Measurements from ENCODE around the gene TECPR1.

The TECPR1 gene

DNA sequence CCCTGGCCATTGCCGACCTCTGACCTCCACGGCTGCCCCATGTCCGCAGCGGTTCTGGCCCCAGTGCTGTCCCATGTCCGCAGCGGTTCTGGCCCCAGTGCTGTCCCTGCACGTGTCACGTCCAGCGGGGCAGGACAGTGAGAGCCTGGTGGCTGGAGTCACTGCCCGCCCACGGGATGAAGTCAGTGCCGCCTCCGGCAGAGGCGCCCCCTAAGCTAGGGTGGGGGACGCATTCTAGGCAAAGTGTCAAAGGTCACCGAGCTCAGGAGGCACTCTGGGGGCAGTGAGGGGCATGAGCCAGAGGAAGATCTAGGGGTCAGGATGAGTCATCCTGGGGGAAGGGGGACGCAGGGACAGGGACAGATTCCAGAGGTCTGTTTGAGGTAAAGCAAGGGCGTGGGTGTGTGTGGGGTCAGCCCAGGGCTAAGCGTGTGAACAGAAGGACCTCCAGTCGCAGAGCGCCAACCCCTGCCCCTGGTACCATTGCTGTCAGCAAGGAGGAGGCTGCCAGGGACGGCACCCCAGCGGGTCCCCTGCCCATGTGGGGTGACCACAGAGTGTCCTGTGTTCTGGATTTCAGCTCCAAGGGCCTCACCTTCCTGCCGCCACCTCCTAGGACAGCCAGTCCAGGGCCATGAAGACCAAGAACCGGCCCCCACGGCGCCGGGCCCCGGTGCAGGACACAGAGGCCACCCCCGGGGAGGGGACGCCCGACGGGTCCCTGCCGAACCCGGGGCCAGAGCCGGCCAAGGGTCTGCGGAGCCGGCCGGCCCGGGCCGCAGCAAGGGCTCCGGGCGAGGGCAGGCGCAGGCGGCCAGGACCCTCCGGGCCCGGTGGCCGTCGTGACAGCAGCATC lies 40.1 kb downstream of the TECPR1 start:
- DNase-seq (ENCODE audit: low read depth): no peak

DNA sequence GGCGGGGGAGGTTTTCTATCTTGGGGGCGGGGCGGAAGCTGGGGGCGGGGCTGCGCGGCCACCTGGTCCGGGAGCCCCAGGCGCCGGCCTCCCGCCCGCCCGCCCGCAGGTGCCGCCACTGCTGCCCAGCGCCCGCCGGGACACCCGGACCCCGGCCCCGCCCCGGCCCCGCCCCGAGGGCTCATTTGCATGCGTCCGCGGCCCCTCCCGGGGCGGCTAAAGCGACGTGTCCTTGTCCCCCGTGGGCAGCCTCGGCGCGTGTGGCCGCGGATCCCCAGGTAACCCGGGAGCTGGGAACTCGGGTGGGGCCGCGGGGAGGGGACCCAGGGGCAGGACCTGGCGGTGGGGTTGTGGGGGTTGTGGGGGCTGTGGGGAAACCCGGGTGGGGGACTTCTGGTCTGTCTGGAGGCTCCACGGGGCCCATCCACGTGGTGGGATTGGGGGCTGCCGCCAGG lies 40.8 kb downstream of the TECPR1 start, which contains the start of gene BHLHA15:
BHLHA15 (plus strand) TSS at position 219 of the 455 bp plus-strand sequence. CDS start 871 bp downstream, outside the sequence.
- DNase-seq (ENCODE audit: low read depth): peak; percentile 19

DNA sequence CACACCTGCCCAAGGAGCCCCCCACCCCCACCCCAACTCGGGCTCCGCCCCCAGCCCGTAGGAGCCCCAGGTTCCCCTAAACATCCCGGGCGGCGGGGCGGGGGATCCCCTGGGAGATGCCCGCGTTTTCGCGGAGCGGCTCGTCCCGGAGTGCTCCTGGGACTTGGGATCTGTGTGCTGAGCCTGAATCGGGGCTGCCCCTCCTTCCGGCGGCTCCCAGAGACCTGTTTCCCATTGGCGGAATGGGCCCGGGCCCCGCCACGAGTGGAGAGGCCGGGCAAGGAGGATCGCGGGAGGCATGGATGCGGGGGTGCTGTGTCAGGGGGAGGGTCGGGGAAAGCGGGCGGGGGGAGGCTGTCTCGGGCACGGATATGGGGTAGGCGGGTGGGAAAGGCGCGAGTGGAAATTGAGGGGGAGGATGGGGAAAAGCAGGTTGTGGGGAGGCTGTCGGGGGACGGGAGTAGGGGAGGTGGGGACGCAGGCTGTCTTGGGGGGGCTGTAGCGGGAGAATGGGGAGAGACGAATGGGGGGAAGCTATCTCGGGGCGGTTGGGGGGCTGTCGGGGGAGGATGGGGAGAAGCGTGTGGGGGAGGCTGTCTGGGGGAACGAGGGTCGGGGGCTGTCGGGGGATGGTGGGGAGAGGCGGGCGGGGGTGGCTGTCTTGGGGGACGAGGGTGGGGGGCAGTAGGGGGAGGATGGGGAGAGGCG lies 41.4 kb downstream of the TECPR1 start:
- DNase-seq (ENCODE audit: low read depth): no peak

DNA sequence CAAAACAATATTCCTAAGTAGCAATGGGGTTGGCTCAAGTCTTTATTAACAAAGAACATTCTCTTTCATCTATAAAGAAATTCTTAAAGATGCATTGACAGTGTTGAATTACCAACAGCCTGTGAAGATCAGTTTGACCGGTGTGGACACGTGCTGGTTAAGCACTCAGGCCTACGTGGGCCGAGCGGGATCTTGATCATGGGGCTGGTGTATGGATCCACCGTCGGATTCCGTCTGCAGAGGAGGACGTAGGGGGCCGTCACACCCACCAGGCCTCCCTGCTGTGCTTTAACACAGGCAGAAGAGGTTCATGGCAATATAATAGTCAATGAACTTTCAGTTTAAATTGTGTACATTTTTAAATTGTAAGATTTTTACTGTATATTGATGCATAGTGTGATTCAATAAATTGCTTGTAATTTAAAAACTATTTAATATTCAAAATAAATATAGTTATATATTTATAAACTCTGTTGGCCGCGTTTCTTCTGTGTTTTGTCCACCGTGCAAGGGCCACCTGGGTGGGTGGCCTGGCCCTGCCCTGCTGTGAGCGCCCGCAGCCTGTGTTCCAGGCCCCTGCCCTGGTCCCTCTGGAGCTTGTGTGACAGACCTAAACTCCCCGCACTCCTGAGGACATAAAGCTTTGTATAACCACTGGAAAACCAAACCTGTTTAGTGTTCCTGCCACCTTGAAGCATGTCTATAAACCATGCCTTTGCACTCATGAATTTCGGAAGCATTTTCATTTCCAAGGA lies 42.7 kb downstream of the TECPR1 start:
- no peak for DNase-seq (ENCODE audit: low read depth)

DNA sequence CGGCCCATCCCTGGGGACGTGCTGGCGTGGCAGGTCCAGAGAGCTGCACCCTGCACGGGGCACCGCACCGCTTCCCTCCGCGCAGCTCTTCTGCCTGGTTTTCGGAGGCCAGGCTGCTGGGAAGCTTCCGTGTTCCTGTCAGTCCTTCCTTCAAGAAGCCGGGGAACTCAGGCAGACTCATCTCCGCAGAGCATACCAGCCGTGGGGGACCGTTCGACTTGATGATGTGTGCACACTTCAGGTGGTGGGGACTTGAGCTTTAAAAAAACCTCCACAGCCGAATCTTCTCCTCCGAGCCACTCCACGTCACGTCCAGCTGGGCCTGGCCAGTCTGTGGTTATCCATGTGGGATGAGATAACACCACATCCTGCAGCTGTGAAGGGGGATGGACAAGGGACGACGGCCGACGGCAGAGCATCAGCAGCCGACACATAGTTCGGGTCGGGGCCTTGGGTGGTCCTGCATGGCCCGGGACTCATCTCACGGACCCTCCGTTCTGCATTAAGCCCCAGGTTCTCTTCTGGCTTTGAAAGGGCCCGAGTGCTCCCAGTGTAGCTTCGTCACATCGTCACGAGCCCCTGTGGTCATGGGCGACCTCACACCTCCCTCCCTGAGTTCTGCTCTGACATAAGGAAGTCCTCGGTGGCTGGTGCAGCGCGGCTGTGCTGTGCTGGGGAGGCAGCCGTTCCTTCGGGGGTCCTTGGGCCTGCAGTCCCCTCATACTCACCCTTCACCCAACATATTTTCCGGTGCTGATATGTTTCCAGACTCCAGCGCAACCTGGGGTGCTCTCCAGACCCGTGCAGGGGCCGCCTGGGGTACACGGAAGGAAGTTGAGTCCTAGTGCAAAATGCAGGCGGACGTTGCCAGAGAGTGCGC lies 45.3 kb downstream of the TECPR1 start:
- no peak for DNase-seq (ENCODE audit: low read depth)

DNA sequence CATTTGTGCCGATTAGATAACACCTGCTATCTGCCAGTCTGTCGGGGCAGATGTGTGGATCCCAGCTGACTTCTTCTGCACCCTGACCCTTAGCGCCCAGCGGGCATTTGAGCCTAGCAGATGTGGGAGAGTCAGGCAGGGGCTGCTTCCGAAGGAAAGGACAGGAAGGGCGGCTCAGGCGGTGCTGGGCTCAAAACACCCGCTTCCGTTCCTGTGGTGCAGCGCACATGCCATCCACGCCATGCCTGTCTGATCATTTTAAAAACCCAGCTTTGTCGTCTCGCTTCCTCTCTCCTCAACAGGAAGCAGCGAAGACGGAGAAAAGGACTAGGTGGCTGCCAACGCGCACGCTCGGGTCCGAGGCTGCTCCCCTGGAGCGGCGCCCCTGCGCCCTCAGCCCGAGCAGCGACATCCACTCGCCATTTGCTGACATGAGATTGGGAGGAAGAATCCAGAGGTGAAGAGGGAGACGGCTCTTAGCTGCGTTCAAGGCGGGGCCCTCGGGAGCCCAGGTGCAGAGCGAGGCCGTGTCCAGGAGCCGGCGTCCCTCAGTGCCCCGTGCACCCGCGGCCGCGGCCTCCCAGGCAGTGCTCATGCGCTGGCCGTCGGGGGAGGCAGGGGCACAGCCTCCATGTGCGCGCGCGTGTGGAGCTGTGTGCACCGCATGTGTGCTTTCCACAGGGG lies 46.7 kb downstream of the TECPR1 start:
- no peak for DNase-seq (ENCODE audit: low read depth)

DNA sequence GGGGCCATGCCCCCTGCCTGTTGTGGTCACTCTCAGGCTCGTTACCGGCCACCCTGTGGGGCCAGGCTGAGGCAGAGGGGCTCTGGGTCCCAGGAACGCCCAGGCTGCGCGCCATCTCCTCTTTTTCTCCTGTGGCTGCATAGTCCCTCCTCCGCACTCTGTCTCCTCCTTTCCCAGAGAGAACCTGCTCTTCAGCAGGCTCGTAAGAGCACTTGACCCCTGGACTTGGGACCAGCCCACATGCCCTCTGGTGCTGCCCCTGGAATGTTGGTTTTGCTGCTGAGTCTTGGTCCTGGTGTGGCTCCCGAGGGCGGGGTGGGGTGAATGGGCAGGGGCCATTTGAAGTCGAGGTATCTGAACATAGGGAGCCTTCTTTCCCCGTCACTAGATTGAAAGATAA lies 47.4 kb downstream of the TECPR1 start:
- DNase-seq (ENCODE audit: low read depth): no peak

DNA sequence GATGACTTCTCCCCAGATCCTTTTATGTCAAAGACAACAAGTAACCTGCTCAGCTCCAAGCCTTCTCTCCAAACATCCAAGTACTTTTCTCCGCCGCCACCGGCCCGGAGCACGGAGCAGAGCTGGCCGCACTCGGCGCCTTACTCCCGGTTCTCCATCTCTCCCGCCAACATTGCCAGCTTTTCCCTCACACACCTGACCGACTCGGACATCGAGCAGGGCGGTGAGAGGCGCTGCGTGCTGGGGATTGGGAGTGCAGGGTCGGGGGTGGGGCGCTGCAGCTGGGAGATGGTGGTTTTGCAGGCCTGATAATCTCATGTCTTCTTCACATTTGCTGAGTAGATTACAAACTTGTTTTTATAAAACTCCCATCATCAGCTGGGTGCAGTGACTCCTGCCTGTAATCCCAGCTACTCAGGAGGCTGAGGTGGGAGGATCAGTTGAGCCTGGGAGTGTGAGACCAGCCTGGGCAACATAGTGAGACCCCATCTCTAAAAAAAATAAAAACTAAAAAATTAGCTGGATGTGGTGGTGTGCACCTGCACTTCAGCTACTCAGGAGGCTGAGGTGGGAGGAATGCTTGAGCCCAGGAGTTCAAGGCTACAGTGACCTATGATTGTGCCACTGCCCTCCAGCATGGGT lies 47.9 kb downstream of the TECPR1 start:
- no peak for DNase-seq (ENCODE audit: low read depth)

DNA sequence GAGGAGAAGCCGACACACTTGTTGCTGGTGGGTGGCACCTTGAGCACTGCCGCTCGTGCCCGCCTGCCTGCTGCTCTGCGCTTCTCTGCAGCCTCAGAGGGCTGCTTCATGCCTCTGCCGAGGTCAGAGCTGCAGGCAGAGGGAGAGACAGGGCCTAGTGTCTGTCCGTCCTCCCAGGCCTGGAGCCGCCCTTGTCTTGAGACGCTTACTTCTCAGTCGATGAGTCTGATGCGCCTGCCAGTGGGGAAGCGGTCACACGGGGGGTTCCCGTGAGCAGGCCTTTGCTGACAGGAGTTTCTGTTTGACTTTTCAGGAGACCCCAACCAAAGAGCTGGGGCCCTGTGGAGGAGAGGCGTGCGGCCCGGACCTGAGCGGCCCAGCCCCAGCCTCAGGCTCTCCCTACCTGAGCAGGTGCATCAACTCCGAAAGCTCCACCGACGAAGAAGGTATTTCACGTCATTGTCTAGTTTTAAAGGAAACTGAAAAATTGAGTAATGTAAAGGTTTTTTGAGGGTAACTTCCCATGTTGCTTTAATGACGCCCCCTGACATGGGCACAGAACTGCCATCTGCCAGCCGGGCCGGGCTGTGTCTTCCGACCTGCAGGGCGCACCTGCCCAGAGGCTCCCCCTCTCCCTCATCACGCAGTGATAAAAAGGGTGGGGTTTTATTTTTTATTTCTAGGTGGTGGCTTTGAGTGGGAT lies 48.6 kb downstream of the TECPR1 start:
- DNase-seq (ENCODE audit: low read depth): no peak

DNA sequence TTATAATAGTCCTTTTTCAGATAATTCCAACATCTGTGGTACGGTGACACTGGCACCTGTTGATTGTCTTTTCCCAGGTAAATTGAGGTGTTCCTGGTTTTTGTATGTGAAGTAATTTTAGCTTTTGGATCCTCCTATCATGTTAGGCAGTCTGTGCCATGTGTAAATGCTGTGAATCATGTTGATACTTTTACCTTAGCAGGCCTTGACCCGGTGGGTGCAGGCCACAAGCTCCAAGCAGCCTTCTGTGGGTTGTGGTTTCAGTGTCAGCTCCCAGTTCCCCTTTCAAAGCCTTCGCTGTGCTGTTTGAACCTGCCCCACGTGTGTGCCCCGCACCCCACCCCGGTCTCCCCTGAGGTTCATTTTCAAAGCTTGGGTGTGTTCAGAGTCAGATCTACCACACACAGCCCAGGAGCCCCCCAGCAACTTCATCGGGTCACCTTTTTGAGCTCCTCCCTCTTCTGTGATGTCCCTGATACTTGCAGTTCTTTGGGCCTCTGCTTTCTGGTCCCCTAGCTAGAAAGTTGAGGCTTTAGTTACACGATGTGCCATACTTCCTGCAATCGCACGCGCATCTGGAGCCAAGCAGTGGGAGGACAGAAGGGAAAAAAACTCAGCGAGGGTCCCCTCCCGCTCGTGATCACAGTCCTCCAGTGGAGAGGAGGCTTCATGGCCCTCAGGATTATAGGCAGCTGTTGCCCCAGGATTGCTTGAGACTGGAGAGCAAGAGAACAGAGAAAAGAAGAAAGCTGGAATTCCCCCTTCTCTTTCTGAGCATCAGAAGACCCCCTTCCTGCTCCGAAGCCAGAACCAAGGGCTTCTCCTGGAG lies 49.5 kb downstream of the TECPR1 start:
- no peak for DNase-seq (ENCODE audit: low read depth)

DNA sequence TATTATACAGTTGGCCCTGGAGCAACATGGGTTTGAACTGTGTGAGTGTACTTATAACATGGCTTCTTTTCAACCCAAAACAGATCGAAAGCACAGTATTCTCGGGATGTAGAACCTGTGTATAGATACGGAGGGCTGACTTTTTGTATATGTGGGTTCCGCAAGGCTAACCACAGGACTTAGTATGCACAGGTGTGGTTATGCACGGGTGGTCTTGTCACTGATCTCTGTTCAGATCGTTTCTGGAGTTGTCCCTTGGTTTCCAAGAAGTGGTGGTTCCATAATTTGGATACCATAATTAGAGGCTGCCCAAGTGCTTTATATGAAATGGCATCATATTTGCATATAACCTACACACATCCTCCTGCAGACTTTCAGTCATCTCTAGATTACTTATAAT lies 51.7 kb downstream of the TECPR1 start:
- DNase-seq (ENCODE audit: low read depth): no peak

DNA sequence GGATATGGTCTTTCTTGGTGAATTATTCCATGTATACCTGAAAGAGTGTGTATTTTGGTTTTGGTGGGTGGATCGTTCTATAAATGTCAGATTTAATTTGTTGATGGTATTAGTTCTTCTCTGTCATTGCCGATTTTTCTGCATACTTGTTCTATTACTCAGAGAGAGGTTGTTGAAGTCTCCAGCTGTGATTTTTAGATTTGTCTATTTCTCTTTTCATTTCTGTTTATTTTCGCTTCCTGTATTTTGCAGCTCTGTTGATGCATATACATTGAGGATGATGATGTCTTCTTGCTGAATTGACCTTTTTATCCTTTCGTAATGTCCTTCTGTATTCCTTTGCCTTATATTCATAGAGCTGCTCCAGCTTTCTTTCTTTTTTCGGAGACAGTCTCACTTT lies 52.9 kb downstream of the TECPR1 start:
- DNase-seq (ENCODE audit: low read depth): no peak

DNA sequence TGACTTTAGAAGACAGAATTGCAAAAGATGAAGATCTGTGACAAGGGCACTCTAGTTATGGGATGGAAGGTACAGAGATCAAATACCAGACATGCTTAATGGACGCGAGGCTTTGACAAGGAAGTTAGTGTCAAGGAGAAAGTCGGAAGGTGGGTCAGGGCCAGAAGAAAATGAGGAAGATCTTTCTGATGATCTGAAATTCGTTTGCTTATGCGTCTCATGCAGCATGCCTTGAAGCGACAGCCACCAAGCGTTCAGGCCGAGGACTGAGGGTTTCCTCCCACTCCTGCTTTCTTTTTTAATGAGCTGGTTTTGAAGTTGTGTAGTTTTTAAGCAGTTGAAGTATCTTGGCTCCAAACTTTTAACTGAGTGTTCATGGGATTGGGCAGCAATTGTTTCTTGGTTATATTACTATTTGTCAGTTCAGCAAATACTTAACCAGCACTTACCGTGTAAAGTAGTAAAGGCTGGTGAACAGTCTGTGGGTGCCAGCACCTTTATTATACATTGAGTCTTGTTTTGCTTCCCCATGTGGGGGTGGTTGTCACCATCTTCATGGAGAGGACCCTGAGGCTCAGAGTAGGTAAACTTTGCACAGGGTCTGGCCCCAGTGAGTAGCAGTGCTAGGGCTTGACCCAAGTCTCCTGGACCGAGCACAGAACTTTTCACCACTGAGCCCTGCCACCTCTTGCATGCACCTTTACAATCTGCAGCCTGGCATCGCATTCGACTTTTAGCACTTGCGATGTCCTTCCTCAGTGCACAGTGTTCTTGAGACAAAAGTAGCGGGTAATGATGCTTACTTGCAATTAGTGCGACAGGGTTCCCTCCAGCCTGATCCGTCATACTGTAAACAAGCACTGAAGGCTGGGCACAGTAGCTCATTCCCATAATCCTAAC lies 55.1 kb downstream of the TECPR1 start:
- DNase-seq (ENCODE audit: low read depth): no peak

DNA sequence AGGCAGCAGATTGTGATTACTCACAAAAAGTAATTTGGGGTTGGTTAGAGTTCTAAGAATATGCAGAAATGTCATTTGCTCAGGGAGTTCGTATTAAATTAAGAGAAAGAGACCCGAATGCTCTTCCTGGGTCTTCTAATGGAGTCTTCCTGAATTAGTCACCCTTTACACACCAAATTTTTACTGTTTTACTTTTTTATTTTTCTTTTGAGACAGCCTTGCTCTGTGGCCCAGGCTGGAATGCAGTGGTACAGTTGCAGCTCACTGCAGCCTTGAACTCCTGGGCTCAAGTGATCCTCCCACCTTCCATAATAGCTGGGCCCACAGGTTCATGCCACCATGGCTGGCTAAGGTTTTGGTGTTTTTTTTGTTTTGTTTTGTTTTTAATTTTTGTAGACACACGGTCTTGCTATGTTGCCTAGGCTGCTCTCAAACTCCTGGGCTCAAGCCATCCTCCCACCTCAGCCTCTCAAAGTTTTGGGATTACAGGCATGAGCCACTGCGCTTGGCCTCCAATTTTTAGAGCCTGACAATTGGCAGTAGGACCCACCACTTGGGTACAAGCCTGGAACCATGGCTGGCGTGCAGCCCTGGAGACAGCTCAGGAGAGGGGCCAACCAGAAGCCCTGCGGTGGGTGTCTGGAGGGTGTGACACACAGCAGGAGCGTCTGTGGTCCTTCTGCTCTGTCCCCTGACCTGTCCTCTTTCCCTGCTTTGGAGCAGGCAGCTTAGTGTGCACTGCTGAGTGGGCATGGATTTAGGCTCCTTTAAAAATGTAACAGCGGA lies 57.2 kb downstream of the TECPR1 start:
- DNase-seq (ENCODE audit: low read depth): no peak

DNA sequence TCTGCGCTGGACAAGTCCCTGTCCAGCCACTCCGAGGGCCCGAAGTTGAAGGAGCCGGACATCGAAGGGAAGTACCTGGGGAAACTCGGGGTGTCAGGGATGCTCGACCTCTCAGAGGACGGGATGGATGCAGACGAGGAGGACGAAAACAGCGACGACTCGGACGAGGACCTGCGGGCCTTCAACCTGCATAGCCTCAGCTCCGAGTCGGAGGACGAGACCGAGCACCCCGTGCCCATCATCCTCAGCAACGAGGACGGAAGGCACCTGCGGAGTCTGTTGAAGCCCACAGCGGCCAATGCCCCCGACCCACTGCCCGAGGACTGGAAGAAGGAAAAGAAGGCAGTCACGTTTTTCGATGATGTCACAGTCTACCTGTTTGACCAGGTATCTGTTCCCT lies 57.8 kb downstream of the TECPR1 start:
- DNase-seq (ENCODE audit: low read depth): no peak

DNA sequence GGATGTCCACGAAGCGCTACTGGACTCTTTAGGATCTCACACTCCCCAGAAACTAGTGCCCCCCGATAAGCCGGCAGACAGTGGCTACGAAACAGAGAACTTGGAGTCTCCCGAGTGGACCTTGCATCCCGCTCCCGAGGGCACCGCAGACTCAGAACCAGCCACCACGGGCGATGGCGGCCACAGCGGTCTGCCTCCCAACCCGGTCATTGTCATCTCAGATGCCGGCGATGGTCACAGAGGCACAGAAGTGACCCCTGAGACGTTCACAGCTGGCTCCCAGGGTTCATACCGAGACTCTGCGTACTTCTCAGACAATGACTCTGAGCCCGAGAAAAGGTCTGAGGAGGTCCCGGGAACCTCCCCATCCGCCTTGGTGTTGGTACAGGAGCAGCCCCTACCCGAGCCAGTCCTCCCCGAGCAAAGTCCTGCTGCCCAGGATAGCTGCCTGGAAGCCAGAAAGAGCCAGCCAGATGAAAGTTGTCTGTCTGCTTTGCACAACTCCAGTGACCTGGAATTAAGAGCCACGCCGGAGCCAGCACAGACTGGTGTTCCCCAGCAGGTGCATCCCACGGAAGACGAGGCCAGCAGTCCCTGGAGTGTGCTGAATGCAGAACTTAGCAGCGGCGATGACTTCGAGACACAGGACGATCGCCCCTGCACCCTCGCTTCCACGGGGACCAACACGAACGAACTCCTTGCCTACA lies 58.4 kb downstream of the TECPR1 start:
- no peak for DNase-seq (ENCODE audit: low read depth)
